Astrocyte (in vitro differentiated cells and primary cell): ENCODE results near the gene MYCN.

Source experiments
- EZH2 ChIP-seq: IDR thresholded peaks from 2 replicates; pipeline ENCODE4 v1.6.1; 2012; ENCODE audit warnings: mild to moderate bottlenecking, low read length, inconsistent platforms; ENCODE audit not compliant: insufficient read depth
- TF ChIP-seq, protein P1 (sequence below): IDR thresholded peaks from 2 replicates; pipeline ENCODE4 v1.5.1; 2011; ENCODE audit warnings: low read depth, mild to moderate bottlenecking, inconsistent platforms, low read length, moderate library complexity; ENCODE audit not compliant: insufficient read depth

DNA sequence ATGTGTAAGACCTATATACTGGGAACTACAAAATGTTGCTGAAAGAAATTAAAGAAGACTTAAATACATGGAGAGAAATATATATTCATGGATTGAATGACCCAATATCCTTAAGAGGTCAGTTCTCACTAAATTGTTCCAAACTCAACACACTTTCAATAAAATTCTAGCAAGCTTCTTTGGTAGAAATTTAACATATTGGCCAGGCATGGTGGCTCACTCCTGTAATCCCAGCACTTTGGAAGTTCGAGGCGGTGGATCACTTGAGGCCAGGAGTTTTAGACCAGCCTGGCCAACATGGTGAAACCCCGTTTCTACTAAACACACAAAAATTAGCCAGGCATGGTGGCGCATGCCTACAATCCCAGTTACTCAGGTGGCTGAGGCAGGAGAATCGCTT is 33.6 kb upstream of the MYCN start:
- TF ChIP-seq, protein P1, sequence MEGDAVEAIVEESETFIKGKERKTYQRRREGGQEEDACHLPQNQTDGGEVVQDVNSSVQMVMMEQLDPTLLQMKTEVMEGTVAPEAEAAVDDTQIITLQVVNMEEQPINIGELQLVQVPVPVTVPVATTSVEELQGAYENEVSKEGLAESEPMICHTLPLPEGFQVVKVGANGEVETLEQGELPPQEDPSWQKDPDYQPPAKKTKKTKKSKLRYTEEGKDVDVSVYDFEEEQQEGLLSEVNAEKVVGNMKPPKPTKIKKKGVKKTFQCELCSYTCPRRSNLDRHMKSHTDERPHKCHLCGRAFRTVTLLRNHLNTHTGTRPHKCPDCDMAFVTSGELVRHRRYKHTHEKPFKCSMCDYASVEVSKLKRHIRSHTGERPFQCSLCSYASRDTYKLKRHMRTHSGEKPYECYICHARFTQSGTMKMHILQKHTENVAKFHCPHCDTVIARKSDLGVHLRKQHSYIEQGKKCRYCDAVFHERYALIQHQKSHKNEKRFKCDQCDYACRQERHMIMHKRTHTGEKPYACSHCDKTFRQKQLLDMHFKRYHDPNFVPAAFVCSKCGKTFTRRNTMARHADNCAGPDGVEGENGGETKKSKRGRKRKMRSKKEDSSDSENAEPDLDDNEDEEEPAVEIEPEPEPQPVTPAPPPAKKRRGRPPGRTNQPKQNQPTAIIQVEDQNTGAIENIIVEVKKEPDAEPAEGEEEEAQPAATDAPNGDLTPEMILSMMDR: no peak
- no peak for TF ChIP-seq EZH2
